PFSK-1 (cell line): ENCODE data around the gene CABP4.

ENCODE experiments used
- FOXP2 ChIP-seq: optimal IDR thresholded peaks from 2 replicates; pipeline ENCODE3; 2011; ENCODE audit warnings: borderline replicate concordance, control low read depth, inconsistent platforms; ENCODE audit not compliant: insufficient read depth; ENCODE audit errors: extremely low read length, extremely low read depth
- POLR2AphosphoS5 ChIP-seq: IDR thresholded peaks from 2 replicates; pipeline ENCODE4 v1.6.1; 2012; ENCODE audit warnings: low read depth, mild to moderate bottlenecking, control low read depth, low read length, moderate library complexity
- REST ChIP-seq, 2 experiments: IDR thresholded peaks; 2 replicates each; pipeline versions ENCODE4 v1.6.1 to v1.8.0; 2011 to 2012; ENCODE audit warnings: low read depth in 2 of 2, low read length in 2 of 2, control low read depth in 1 of 2, inconsistent platforms in 1 of 2, mild to moderate bottlenecking in 1 of 2, moderate library complexity in 1 of 2; ENCODE audit not compliant: insufficient read depth in 1 of 2
- SIN3A ChIP-seq: IDR thresholded peaks from 2 replicates; pipeline ENCODE4 v1.6.1; 2012; ENCODE audit warnings: mild to moderate bottlenecking, low read length, moderate library complexity, borderline replicate concordance; ENCODE audit not compliant: insufficient read depth
- TAF1 ChIP-seq: IDR thresholded peaks from 2 replicates; pipeline ENCODE4 v1.6.1; 2012; ENCODE audit warnings: low read length, control low read depth, borderline replicate concordance; ENCODE audit not compliant: insufficient read depth

The CABP4 gene

GRCh38 chr11:67410984-67411784, 44.0 kb upstream of the CABP4 start:
- TF ChIP-seq SIN3A: no peak
- no peak for TF ChIP-seq FOXP2
- TF ChIP-seq REST (IDR thresholded peaks at IDR 0.05; ENCODE audit: insufficient read depth in 1 of 2, low read depth in 2 of 2, low read length in 2 of 2): no peak
- TF ChIP-seq POLR2AphosphoS5: no peak

GRCh38 chr11:67411785-67412152, 43.4 kb upstream of the CABP4 start:
- TF ChIP-seq SIN3A (no peak), FOXP2 (no peak), REST (IDR thresholded peaks at IDR 0.05; ENCODE audit: insufficient read depth in 1 of 2, low read depth in 2 of 2, low read length in 2 of 2) (no peak), POLR2AphosphoS5 (no peak), TAF1 (no peak)

- TF ChIP-seq POLR2AphosphoS5: no peak
- no peak for TF ChIP-seq SIN3A
- TF ChIP-seq TAF1: no peak
- TF ChIP-seq REST (IDR thresholded peaks at IDR 0.05; ENCODE audit: insufficient read depth in 1 of 2, low read depth in 2 of 2, low read length in 2 of 2): no peak
- no peak for TF ChIP-seq FOXP2
Measured at GRCh38 chr11:67412495-67413179, 42.5 kb upstream of the CABP4 start.

GRCh38 chr11:67413266-67413849, 41.8 kb upstream of the CABP4 start:
- no peak for TF ChIP-seq SIN3A
- TF ChIP-seq TAF1: no peak
- TF ChIP-seq POLR2AphosphoS5: no peak
- no peak for TF ChIP-seq FOXP2
- TF ChIP-seq REST (IDR thresholded peaks at IDR 0.05; ENCODE audit: insufficient read depth in 1 of 2, low read depth in 2 of 2, low read length in 2 of 2): no peak
